T-helper 1 cell treated with Interleukin-12 subunit alpha and Interleukin-12 subunit beta and Interleukin-4 antibody, amounts not matched to agents 30 ng/mL and 1 ng/mL, for 36 hours (primary cell): Measurements from ENCODE around the gene GRAMD2A. TPM values are rescaled to one million over a fixed set of nuclear protein-coding genes. Genes with fewer than 3 reads are reported as not detected.

ENCODE experiments used
- intact Hi-C: fragments of 100-400 bp; cut with micrococcal nuclease; formaldehyde crosslinking; loops from one replicate; pipeline ENCODE4 v1.15.1; 2024
- total RNA-seq: library from RNA; stranded (reverse); gene quantifications from 2 replicates; pipeline ENCODE4 v1.2.3, GENCODE V29; 2022

Gene GRAMD2A
- total RNA-seq, 1 donor from 2014 or later: 0.20 TPM

- intact Hi-C loops: no loop called here
Measured at GRCh38 chr15:72141171-72142084, 56.2 kb downstream of the GRAMD2A start.

- intact Hi-C loops: no loop called here
Measured at GRCh38 chr15:72140088-72140487, 57.5 kb downstream of the GRAMD2A start.

GRCh38 chr15:72139667-72140066 is 57.9 kb downstream of the GRAMD2A start:
- intact Hi-C loops: no loop called here

- intact Hi-C loops: no loop called here
Measured at GRCh38 chr15:72136170-72137051, 61.2 kb downstream of the GRAMD2A start.

GRCh38 chr15:72135719-72136118 is 61.9 kb downstream of the GRAMD2A start:
- intact Hi-C loops: no loop called here

GRCh38 chr15:72133211-72133610 is 64.4 kb downstream of the GRAMD2A start:
- intact Hi-C loops: no loop called here

GRCh38 chr15:72131922-72132321 is 65.7 kb downstream of the GRAMD2A start:
- intact Hi-C loops: no loop called here

- intact Hi-C loops: no loop called here
Measured at GRCh38 chr15:72130272-72130671, 67.3 kb downstream of the GRAMD2A start.

- intact Hi-C loops: no loop called here
Measured at GRCh38 chr15:72128359-72128758, 69.2 kb downstream of the GRAMD2A start.

GRCh38 chr15:72127724-72128322 is 69.8 kb downstream of the GRAMD2A start:
- intact Hi-C loops: no loop called here

- intact Hi-C loops: no loop called here
Measured at GRCh38 chr15:72124218-72124617, 73.4 kb downstream of the GRAMD2A start.

GRCh38 chr15:72118017-72118978 is 79.3 kb downstream of the GRAMD2A start, which contains the start of the genes MYO9A and SENP8:
Gene MYO9A, minus strand, starts transcription at chr15:72118150. Its CDS starts 71,587 bp downstream, at chr15:72046563.
Gene SENP8, plus strand, starts transcription at chr15:72118403. Its CDS starts 21,221 bp downstream, at chr15:72139624.
- intact Hi-C loops: loop anchor here (1.0 to 5.0 kb wide), 9 partner anchors 110 to 1874 kb away; partner anchors contain the start of genes CELF6, NPTN, PARP6 and PML

GRCh38 chr15:72117486-72118016 is 80.0 kb downstream of the GRAMD2A start:
- intact Hi-C loops: loop anchor here (1.0 to 5.0 kb wide), 10 partner anchors 111 to 1875 kb away; partner anchors contain the start of genes BBS4, CELF6, HIGD2B and NPTN

GRCh38 chr15:72116731-72117485 is 80.7 kb downstream of the GRAMD2A start:
- intact Hi-C loops: loop anchor here (2.0 to 5.0 kb wide), 2 partner anchors 570 to 1875 kb away; partner anchors contain the start of genes BBS4, HIGD2B, PML and STOML1

GRCh38 chr15:72113347-72114031 is 84.1 kb downstream of the GRAMD2A start:
- intact Hi-C loops: no loop called here

- intact Hi-C loops: no loop called here
Measured at GRCh38 chr15:72112805-72113204, 84.8 kb downstream of the GRAMD2A start.

- intact Hi-C loops: no loop called here
Measured at GRCh38 chr15:72112116-72112515, 85.5 kb downstream of the GRAMD2A start.

- intact Hi-C loops: no loop called here
Measured at GRCh38 chr15:72110355-72110754, 87.2 kb downstream of the GRAMD2A start.
